OCI-LY7 (cell line): ENCODE measurements around the gene AZGP1.

Experiments
- EZH2phosphoT487 ChIP-seq: fragments of 200-600 bp; sonication (generic); IDR thresholded peaks from 2 replicates; pipeline ENCODE4 v1.6.1; 2018; ENCODE audit warnings: low read depth, borderline replicate concordance, mild to moderate bottlenecking, mixed run types, antibody characterized with exemption, low read length, moderate library complexity, mixed read lengths
- TF ChIP-seq, protein P1 (sequence below): fragments of 200-600 bp; sonication (generic); conservative IDR thresholded peaks from 2 replicates; pipeline ENCODE4 v1.5.1; 2014; ENCODE audit warnings: mild to moderate bottlenecking, antibody characterized with exemption, low read length, moderate library complexity, mixed read lengths

DNA sequence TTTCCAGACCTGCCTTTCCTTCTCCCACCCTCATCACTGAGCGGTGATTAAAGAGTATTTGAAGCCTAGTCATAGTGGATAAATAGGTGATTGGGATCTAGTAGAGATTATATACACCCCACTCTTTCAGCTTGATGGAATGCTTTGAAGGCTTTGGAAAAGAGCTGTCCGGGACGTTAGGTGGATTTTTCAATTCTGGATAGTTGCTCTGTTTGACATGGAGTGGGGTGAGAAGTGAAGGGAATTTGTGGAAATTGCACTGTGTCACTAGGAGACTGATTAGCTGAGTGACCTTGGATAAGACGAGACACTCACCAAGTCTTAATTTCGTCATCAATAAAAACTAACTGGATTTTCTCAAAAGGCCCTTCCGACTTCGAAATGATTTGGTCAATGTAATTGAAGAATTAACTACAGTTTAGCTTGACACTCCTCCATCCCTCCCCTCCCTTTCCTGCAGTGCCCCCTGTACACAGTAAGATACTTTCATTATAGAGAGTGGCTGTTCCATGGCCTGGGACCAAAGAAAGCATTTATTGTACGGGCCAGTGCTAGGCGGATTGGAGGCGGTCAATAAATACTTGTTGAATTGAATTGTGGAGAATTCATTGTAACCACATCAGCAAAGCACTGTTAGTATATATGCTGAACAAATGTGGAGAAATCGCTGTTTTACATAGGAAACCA is 40.5 kb upstream of the AZGP1 start:
- TF ChIP-seq, protein P1, sequence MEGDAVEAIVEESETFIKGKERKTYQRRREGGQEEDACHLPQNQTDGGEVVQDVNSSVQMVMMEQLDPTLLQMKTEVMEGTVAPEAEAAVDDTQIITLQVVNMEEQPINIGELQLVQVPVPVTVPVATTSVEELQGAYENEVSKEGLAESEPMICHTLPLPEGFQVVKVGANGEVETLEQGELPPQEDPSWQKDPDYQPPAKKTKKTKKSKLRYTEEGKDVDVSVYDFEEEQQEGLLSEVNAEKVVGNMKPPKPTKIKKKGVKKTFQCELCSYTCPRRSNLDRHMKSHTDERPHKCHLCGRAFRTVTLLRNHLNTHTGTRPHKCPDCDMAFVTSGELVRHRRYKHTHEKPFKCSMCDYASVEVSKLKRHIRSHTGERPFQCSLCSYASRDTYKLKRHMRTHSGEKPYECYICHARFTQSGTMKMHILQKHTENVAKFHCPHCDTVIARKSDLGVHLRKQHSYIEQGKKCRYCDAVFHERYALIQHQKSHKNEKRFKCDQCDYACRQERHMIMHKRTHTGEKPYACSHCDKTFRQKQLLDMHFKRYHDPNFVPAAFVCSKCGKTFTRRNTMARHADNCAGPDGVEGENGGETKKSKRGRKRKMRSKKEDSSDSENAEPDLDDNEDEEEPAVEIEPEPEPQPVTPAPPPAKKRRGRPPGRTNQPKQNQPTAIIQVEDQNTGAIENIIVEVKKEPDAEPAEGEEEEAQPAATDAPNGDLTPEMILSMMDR = 0 out of 2 replicates have a peak, but pooled peaks have one; percentile 15
- no peak for TF ChIP-seq EZH2phosphoT487
